ENCODE measurements around the gene PSMD4. TPM values are rescaled to one million over a fixed set of nuclear protein-coding genes. Genes with fewer than 3 reads are reported as not detected.

Gene PSMD4
- total and polyA plus RNA-seq, 7 experiments from 2014 or later, result 72.0 to 258 (median 145) TPM

GRCh38 chr1:151314137-151314875 lies 59.8 kb downstream of the PSMD4 start:
- CTCF ChIA-PET, result interaction anchor here (0.5 to 1.1 kb wide), 2 partner anchors 13 to 1070 kb away, joined by 3 read pairs; partner anchors contain the start of gene PI4KB
- POLR2A ChIA-PET, result no interaction called here
- no peak for ATAC-seq
- intact Hi-C loops (cut with micrococcal nuclease), result no loop called here
- H3K36me3 Mint-ChIP-seq, result peaks cover 0 to 39% (median 9%) of the 10 kb centered on the region in 5 donors
- H3K27ac ChIP-seq (ENCODE audit: low read depth, low read length), result no peak overlapping the region
- H3K4me1 ChIP-seq (ENCODE audit: control insufficient read depth in 2 of 2, insufficient read depth in 2 of 2, low read length in 2 of 2), result peaks cover 4 to 10% of the 10 kb centered on the region in 2 donors
- H3K4me1 Mint-ChIP-seq, result peaks cover 30 to 66% (median 54%) of the 10 kb centered on the region in 7 donors
- DNase-seq, result no peak
- no peak overlapping the region for H3K4me3 Mint-ChIP-seq
- no peaks in the 10 kb centered on the region for H3K27me3 ChIP-seq (ENCODE audit: control insufficient read depth in 2 of 2, insufficient read depth in 2 of 2, low read length in 2 of 2)
- H3K9me3 Mint-ChIP-seq, result no peaks in the 10 kb centered on the region
- H3K4me3 ChIP-seq (ENCODE audit: low read length), result no peak overlapping the region
- no peaks in the 10 kb centered on the region for H3K27me3 Mint-ChIP-seq
- H3K36me3 ChIP-seq (ENCODE audit: control insufficient read depth in 2 of 3, insufficient read depth in 3 of 3, low read length in 3 of 3), result peaks cover 0 to 90% (median 3%) of the 10 kb centered on the region in 3 experiments
- no peaks in the 10 kb centered on the region for H3K9me3 ChIP-seq (ENCODE audit: control insufficient read depth in 2 of 3, low read length in 3 of 3)
- peak overlapping the region in 4 of 9 donors; percentile 3 to 60 (median 52) for H3K27ac Mint-ChIP-seq

- H3K4me1 ChIP-seq (ENCODE audit: control insufficient read depth in 2 of 2, insufficient read depth in 2 of 2, low read length in 2 of 2), result peaks cover 4 to 10% of the 10 kb centered on the region in 2 donors
- peaks cover 6 to 40% (median 9%) of the 10 kb centered on the region in 5 donors for H3K36me3 Mint-ChIP-seq
- H3K4me3 Mint-ChIP-seq, result no peak overlapping the region
- DNase-seq (no peak), ATAC-seq (no peak)
- ChIA-PET POLR2A (no interaction called here), CTCF (no interaction called here)
- H3K36me3 ChIP-seq (ENCODE audit: control insufficient read depth in 2 of 3, insufficient read depth in 3 of 3, low read length in 3 of 3), result peaks cover 0 to 88% (median 3%) of the 10 kb centered on the region in 3 experiments
- H3K9me3 Mint-ChIP-seq, result no peaks in the 10 kb centered on the region
- no peaks in the 10 kb centered on the region for H3K27me3 ChIP-seq (ENCODE audit: control insufficient read depth in 2 of 2, insufficient read depth in 2 of 2, low read length in 2 of 2)
- H3K4me1 Mint-ChIP-seq, result peaks cover 30 to 71% (median 58%) of the 10 kb centered on the region in 7 donors
- H3K27ac Mint-ChIP-seq, result peak overlapping the region in 1 of 9 donors; percentile 88
- intact Hi-C loops (cut with micrococcal nuclease), result no loop called here
- no peak overlapping the region for H3K27ac ChIP-seq (ENCODE audit: low read depth, low read length)
- no peaks in the 10 kb centered on the region for H3K9me3 ChIP-seq (ENCODE audit: control insufficient read depth in 2 of 3, low read length in 3 of 3)
- no peaks in the 10 kb centered on the region for H3K27me3 Mint-ChIP-seq
- no peak overlapping the region for H3K4me3 ChIP-seq (ENCODE audit: low read length)
These were observed 61.2 kb downstream of the PSMD4 start for GRCh38 chr1:151315565-151316235.

Other genes with a start within 250 kb of the PSMD4 start
- gene MINDY1, start 247.8 kb upstream of the PSMD4 start, total RNA-seq, result 10 to 100 TPM; 24.6 to 53.4 (median 29.9) TPM
- gene MINDY1, start 247.8 kb upstream of the PSMD4 start, polyA plus RNA-seq, result 10 to 100 TPM; 12.8 to 33.1 TPM
- 10 to 100 TPM; 13.3 to 41.8 (median 17.2) TPM for gene PRUNE1, start 246.3 kb upstream of the PSMD4 start, total RNA-seq
- 10 to 100 TPM; 54.6 to 68.8 TPM for gene PRUNE1, start 246.3 kb upstream of the PSMD4 start, polyA plus RNA-seq
- gene BNIPL, start 218.1 kb upstream of the PSMD4 start, total RNA-seq, result 1 to 10 TPM in 4 of 5 experiments, under 1 TPM in 1; 0.37 to 9.4 (median 1.9) TPM
- gene BNIPL, start 218.1 kb upstream of the PSMD4 start, polyA plus RNA-seq, result under 1 TPM; 0.08 to 0.17 TPM
- gene C1orf56, start 207.0 kb upstream of the PSMD4 start, total RNA-seq, result 1 to 10 TPM in 2 of 5 experiments, under 1 TPM in 3; 0.64 to 3.2 (median 0.82) TPM
- 1 to 10 TPM; 3.5 to 4.3 TPM for gene C1orf56, start 207.0 kb upstream of the PSMD4 start, polyA plus RNA-seq
- 100 to 1,000 TPM; 362 to 516 (median 425) TPM for gene CDC42SE1, start 195.1 kb upstream of the PSMD4 start, total RNA-seq
- gene CDC42SE1, start 195.1 kb upstream of the PSMD4 start, polyA plus RNA-seq, result 100 to 1,000 TPM in 1 of 2 donors, 10 to 100 TPM in 1; 85.6 to 111 TPM
- 1 to 10 TPM; 3.3 to 6.0 (median 4.6) TPM for gene MLLT11, start 194.3 kb upstream of the PSMD4 start, total RNA-seq
- 1 to 10 TPM; 3.7 to 4.8 TPM for gene MLLT11, start 194.3 kb upstream of the PSMD4 start, polyA plus RNA-seq
- gene GABPB2, start 184.0 kb upstream of the PSMD4 start, total RNA-seq, result 10 to 100 TPM; 13.7 to 42.2 (median 32.2) TPM
- gene GABPB2, start 184.0 kb upstream of the PSMD4 start, polyA plus RNA-seq, result 10 to 100 TPM in 1 of 2 donors, 1 to 10 TPM in 1; 9.6 to 17.8 TPM
- gene SEMA6C, start 108.1 kb upstream of the PSMD4 start, total RNA-seq, result 10 to 100 TPM in 2 of 5 experiments, 1 to 10 TPM in 3; 2.5 to 12.4 (median 4.7) TPM
- 1 to 10 TPM in 1 of 2 donors, under 1 TPM in 1; 0.56 to 2.6 TPM for gene SEMA6C, start 108.1 kb upstream of the PSMD4 start, polyA plus RNA-seq
- 10 to 100 TPM in 4 of 5 experiments, 1 to 10 TPM in 1; 3.1 to 59.4 (median 37.6) TPM for gene TNFAIP8L2, start 98.1 kb upstream of the PSMD4 start, total RNA-seq
- 10 to 100 TPM; 17.1 to 77.3 TPM for gene TNFAIP8L2, start 98.1 kb upstream of the PSMD4 start, polyA plus RNA-seq
- 1 to 10 TPM; 1.4 to 3.3 (median 2.3) TPM for gene LYSMD1, start 88.8 kb upstream of the PSMD4 start, total RNA-seq
- under 1 TPM; 0.35 to 0.48 TPM for gene LYSMD1, start 88.8 kb upstream of the PSMD4 start, polyA plus RNA-seq
- gene SCNM1, start 88.6 kb upstream of the PSMD4 start, total RNA-seq, result 10 to 100 TPM; 37.1 to 73.1 (median 57.1) TPM
- 10 to 100 TPM; 68.1 to 72.3 TPM for gene SCNM1, start 88.6 kb upstream of the PSMD4 start, polyA plus RNA-seq
- gene TMOD4, start 78.8 kb upstream of the PSMD4 start, total RNA-seq, result 1 to 10 TPM; 2.5 to 5.4 (median 4.4) TPM
- under 1 TPM in 1 of 2 donors, not detected in 1; 0.73 TPM for gene TMOD4, start 78.8 kb upstream of the PSMD4 start, polyA plus RNA-seq
- gene VPS72, start 64.5 kb upstream of the PSMD4 start, total RNA-seq, result 10 to 100 TPM; 35.1 to 82.0 (median 63.9) TPM
- 10 to 100 TPM; 63.4 to 85.3 TPM for gene VPS72, start 64.5 kb upstream of the PSMD4 start, polyA plus RNA-seq
- gene PIP5K1A, start 56.2 kb upstream of the PSMD4 start, total RNA-seq, result 10 to 100 TPM; 56.9 to 76.5 (median 59.5) TPM
- 10 to 100 TPM; 11.7 to 23.1 TPM for gene PIP5K1A, start 56.2 kb upstream of the PSMD4 start, polyA plus RNA-seq
- gene ZNF687, start 27.6 kb downstream of the PSMD4 start, total RNA-seq, result 10 to 100 TPM; 30.4 to 38.1 (median 32.3) TPM
- 1 to 10 TPM; 1.1 to 1.5 TPM for gene ZNF687, start 27.6 kb downstream of the PSMD4 start, polyA plus RNA-seq
- gene PI4KB, start 72.7 kb downstream of the PSMD4 start, total RNA-seq, result 10 to 100 TPM; 64.0 to 91.9 (median 76.3) TPM
- gene PI4KB, start 72.7 kb downstream of the PSMD4 start, polyA plus RNA-seq, result 10 to 100 TPM; 48.5 to 76.7 TPM
- gene RFX5, start 92.5 kb downstream of the PSMD4 start, total RNA-seq, result 10 to 100 TPM; 62.6 to 89.3 (median 82.2) TPM
- 10 to 100 TPM; 26.6 to 29.6 TPM for gene RFX5, start 92.5 kb downstream of the PSMD4 start, polyA plus RNA-seq
- not detected for gene SELENBP1, start 118.0 kb downstream of the PSMD4 start, total RNA-seq
- gene SELENBP1, start 118.0 kb downstream of the PSMD4 start, polyA plus RNA-seq, result not detected
- gene PSMB4, start 144.8 kb downstream of the PSMD4 start, total RNA-seq, result 100 to 1,000 TPM; 190 to 339 (median 267) TPM
- gene PSMB4, start 144.8 kb downstream of the PSMD4 start, polyA plus RNA-seq, result 10 to 100 TPM; 54.5 to 60.8 TPM
- gene POGZ, start 204.8 kb downstream of the PSMD4 start, total RNA-seq, result 100 to 1,000 TPM in 4 of 5 experiments, 10 to 100 TPM in 1; 83.7 to 143 (median 112) TPM
- 10 to 100 TPM in 1 of 2 donors, 1 to 10 TPM in 1; 7.4 to 14.1 TPM for gene POGZ, start 204.8 kb downstream of the PSMD4 start, polyA plus RNA-seq

All from naive thymus-derived CD4-positive, alpha-beta T cell (primary cell).